Gastrocnemius medialis (tissue), 4 donors: ENCODE data around the gene ADCY1.

ENCODE experiments used
- CTCF ChIP-seq, 5 experiments: fragments of 450-650 bp in 3 of 5; fragments of 200-600 bp in 2 of 5; sonication (generic) in 2 of 5; IDR thresholded peaks in 4 of 5; conservative IDR thresholded peaks in 1 of 5; 1 replicate in 4 of 5; 2 replicates in 1 of 5; pipeline ENCODE4 v1.5.1; 2016 to 2019; ENCODE audit warnings: antibody characterized with exemption in 5 of 5, mild to moderate bottlenecking in 3 of 5, moderate library complexity in 3 of 5
- POLR2A ChIP-seq, 2 donors: fragments of 450-650 bp; IDR thresholded peaks; one replicate each; pipeline ENCODE4 v1.6.1; 2017; ENCODE audit warnings: antibody characterized with exemption in 2 of 2, mild to moderate bottlenecking in 2 of 2, moderate library complexity in 2 of 2

GRCh38 chr7:45592230-45592991 lies 18.2 kb downstream of the ADCY1 start:
- no peak for TF ChIP-seq POLR2A (IDR thresholded peaks at IDR 0.05)
- TF ChIP-seq CTCF (IDR thresholded peaks at IDR 0.05 in 4 of 5, conservative IDR thresholded peaks at IDR 0.05 in 1 of 5) = no peak
